T-helper 17 cell (primary cell): ENCODE measurements around the gene ACTN3. TPM values are rescaled to one million over a fixed set of nuclear protein-coding genes. Genes with fewer than 3 reads are reported as not detected.
"Not testable (repeated sequence)": the region's sequence is repeated elsewhere in the genome, so short reads cannot be mapped to it uniquely, and the experiment has no call there.

ENCODE experiments used
- ATAC-seq: fragments of 150-1000 bp; cut with Tn5 transposase; 2 replicates; pipeline ENCODE4 v1.10.0; 2021; ENCODE audit warnings: mild to moderate bottlenecking, moderate library complexity
- DNase-seq, 3 donors: peaks; one replicate each; pipeline versions ENCODE4 v3.0.0 to v3.0.0-alpha.2; 2020 to 2021
- H3K9me3 ChIP-seq: one replicate; pipeline ENCODE4 v1.7.0; 2013; ENCODE audit warnings: low read length, mild to moderate bottlenecking; ENCODE audit not compliant: control insufficient read depth, poor library complexity, severe bottlenecking
- H3K27ac Mint-ChIP-seq: one replicate; pipeline ENCODE4 v1.8.0; 2022; ENCODE audit warnings: mild to moderate bottlenecking, moderate library complexity, mixed read lengths
- H3K27me3 Mint-ChIP-seq: one replicate; pipeline ENCODE4 v1.8.0; 2022; ENCODE audit warnings: mixed read lengths
- H3K36me3 Mint-ChIP-seq: one replicate; pipeline ENCODE4 v1.8.0; 2022; ENCODE audit warnings: low read depth, mixed read lengths
- H3K4me1 Mint-ChIP-seq: one replicate; pipeline ENCODE4 v1.8.0; 2022; ENCODE audit warnings: mild to moderate bottlenecking, mixed read lengths
- H3K4me3 Mint-ChIP-seq: one replicate; pipeline ENCODE4 v1.8.0; 2022; ENCODE audit warnings: mild to moderate bottlenecking, moderate library complexity, mixed read lengths
- total RNA-seq, 4 donors: library from RNA in 2 of 4; stranded (reverse) in 2 of 4; gene quantifications; one replicate each; pipeline ENCODE4 v1.2.3 and lab custom pipeline; 2022 to 2026

ACTN3 gene
- total RNA-seq, 2 donors from 2014 or later = 0.30 TPM; not detected in 1

DNA sequence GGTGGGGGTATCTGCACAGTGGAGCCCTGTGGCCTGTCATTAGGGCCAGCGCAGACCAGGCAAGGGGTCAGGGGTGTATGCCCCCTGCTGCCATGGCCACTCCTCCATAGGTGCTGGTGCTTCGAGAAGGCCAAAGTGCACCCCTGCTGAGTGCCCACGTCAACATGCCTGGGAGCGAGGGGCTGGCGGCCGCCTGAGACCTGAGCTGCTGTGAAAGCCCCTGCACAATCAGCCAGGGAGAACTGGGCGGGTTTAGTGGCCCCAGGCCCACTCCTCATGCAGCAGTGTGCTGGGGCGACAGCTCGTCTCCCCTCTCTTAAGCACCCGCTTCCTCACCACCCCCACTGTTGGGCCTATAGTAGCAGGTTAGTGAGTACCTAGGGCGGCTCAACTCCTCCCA lies 14.9 kb upstream of the ACTN3 start:
- Mint-ChIP-seq H3K27ac (no peak overlapping the region), H3K36me3 (peaks cover 3% of the 10 kb centered on the region), H3K4me3 (no peak overlapping the region), H3K4me1 (peaks cover 9% of the 10 kb centered on the region), H3K27me3 (no peaks in the 10 kb centered on the region)
- ATAC-seq (no peak), DNase-seq (no peak)
- no peaks in the 10 kb centered on the region for H3K9me3 ChIP-seq

DNA sequence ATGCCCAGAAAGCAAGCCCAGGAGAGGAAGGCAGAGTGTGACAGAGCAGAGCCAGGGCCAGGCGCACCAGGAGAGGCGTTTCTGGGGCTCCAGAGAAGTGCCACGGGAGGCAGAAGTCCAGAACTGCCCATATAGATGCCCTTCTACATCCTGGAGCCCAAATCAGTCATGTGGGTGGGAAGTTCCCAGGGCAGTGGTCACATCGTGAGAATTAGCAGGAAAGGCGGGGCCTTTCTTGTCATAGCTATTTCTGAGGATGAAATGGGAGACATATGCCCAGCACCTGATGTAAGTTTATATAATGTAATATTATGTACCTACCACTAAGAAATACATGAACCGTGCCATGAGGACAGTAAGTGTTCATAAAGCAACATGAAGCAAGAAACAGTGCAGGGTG lies 13.9 kb upstream of the ACTN3 start:
- H3K36me3 Mint-ChIP-seq = peaks cover 3% of the 10 kb centered on the region
- H3K4me3 Mint-ChIP-seq = no peak overlapping the region
- ATAC-seq (no peak), DNase-seq (no peak)
- H3K9me3 ChIP-seq = no peaks in the 10 kb centered on the region
- no peaks in the 10 kb centered on the region for H3K27me3 Mint-ChIP-seq
- H3K27ac Mint-ChIP-seq = peak overlapping the region; percentile 79
- peaks cover 11% of the 10 kb centered on the region for H3K4me1 Mint-ChIP-seq

DNA sequence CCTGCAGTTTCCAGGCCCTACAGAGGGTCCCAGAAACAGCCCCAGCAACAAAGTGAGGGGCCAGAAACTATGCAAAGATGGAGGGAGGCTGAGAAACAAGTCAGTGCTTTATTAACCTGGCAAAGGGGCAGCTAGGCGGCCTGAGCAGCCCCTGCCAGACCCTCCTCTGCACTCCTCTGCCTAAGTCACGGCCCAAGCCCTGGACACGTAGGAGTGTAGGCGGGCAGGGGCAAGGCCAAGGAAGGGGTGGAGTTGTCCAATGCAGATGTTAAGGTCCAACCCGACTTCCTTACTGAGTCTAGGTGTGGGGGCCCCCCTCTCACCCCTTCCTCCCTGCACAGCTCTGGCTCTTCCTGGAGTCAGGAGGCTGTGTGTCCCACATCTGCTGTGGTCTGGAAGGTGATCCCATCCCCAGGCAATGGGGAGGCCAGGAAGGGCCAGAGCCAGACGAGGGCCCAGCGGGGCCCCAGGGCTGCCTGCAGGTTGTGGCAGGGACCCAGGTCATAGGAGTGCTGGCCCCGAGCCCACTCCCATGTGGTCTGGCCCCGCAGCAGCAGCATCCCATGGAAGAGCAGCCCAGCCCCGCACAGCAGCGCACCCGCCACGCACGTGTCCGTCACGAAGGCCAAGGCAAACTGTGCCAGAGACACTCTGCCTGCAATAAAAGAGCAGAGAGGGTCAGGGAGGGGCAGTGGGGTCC lies 7.4 kb upstream of the ACTN3 start:
- DNase-seq (no peak), ATAC-seq (no peak)
- Mint-ChIP-seq H3K4me1 (peaks cover 27% of the 10 kb centered on the region), H3K27me3 (no peaks in the 10 kb centered on the region), H3K27ac (no peak overlapping the region), H3K4me3 (no peak overlapping the region), H3K36me3 (peaks cover 14% of the 10 kb centered on the region)
- no peaks in the 10 kb centered on the region for H3K9me3 ChIP-seq

GRCh38 chr11:66539870-66540213 lies 6.9 kb upstream of the ACTN3 start:
- Mint-ChIP-seq H3K27me3 (no peaks in the 10 kb centered on the region), H3K36me3 (peaks cover 14% of the 10 kb centered on the region), H3K4me3 (no peak overlapping the region), H3K4me1 (peaks cover 28% of the 10 kb centered on the region), H3K27ac (no peak overlapping the region)
- H3K9me3 ChIP-seq = no peaks in the 10 kb centered on the region
- DNase-seq (no peak), ATAC-seq (no peak)

DNA sequence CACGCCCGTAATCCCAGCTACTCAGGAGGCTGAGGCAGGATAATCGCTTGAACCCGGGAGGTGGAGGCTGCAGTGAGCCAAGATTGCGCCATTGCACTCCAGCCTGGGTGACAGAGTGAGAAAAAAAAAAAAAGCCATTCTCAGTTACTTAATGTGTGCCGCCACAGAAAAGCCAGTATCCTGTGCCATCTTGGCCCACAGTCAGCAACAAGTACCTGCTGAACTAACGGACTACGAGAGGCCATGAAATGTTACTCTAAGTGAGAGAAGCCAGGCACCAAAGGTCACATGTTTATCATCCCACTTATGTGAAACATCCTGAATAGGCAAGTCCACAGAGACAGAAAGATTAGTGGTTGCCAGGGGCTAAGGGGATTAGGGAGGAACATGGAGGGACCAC lies 6.1 kb upstream of the ACTN3 start:
- H3K9me3 ChIP-seq, DNase-seq, H3K27me3 Mint-ChIP-seq, H3K4me3 Mint-ChIP-seq, H3K27ac Mint-ChIP-seq, ATAC-seq: not testable (repeated sequence)
- H3K36me3 Mint-ChIP-seq = peaks cover 14% of the 10 kb centered on the region
- peaks cover 32% of the 10 kb centered on the region for H3K4me1 Mint-ChIP-seq

GRCh38 chr11:66541892-66542291 lies 4.8 kb upstream of the ACTN3 start:
- Mint-ChIP-seq H3K4me3 (no peak overlapping the region), H3K36me3 (peaks cover 14% of the 10 kb centered on the region), H3K4me1 (peaks cover 35% of the 10 kb centered on the region), H3K27me3 (no peaks in the 10 kb centered on the region), H3K27ac (peak overlapping the region; percentile 95)
- H3K9me3 ChIP-seq = no peaks in the 10 kb centered on the region
- ATAC-seq (no peak), DNase-seq (no peak)

DNA sequence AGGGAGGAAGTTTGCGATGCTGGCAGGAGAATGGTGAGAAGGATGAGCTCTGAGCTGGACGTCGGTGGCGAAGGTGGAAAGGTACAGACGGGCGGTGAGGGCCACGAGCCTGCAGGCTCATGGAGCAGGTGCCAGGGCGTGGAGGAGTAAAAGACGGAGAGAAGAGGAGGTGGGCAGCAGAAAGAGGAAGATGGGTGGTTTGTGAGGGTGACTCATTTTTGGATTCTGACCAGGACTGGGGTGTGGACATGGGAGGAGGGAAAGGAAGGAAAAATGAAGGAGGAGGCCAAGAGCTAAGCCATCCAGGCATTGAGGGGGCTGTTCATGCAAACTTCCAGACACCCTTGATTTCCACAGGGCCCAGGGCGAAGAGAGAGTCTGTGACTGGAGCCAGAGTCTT lies 4.3 kb upstream of the ACTN3 start:
- no peak for ATAC-seq
- Mint-ChIP-seq H3K27me3 (no peaks in the 10 kb centered on the region), H3K27ac (peak overlapping the region; percentile 95), H3K4me3 (peak overlapping the region; percentile 56), H3K4me1 (peaks cover 35% of the 10 kb centered on the region), H3K36me3 (peaks cover 14% of the 10 kb centered on the region)
- no peaks in the 10 kb centered on the region for H3K9me3 ChIP-seq
- no peak for DNase-seq

DNA sequence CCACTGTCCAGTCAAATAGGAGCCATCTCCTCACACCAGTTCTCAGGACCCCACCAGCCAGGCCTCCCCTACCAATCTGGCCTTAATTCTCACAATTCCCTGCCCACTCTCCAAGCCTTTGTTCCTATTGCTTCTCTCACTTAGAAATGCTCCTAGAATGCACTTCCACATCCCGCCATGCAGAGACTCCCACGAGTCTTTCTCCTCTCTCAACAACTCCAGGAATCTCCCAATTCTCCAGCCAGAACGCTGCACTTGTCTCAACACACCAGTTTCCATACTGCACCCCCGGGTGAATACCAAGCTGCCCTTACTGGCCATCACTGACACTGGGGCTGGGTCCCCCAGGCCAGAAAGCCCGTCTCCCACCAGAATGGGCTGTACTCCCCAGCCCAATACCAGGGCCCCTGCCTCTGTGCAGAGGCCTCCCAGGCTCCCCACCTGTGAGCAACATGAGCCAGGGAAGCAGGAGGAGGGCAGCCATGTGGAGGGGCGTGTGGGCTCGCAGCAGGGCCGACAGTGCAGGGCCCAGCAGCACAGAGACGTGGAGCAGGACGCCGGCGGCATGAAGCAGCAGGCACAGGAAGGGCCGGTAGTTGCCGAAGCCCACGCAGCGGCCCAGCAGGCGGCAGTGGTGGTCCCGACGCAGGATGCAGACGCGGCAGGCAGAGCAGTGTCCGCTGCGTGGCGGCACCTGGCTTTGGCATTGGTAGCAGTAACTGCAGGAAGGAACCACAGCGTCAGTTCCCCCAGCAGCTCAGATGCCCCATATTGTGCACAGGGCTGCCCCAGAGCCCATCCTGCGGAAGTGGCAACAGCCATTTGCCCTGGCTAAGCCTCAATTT lies 3.2 kb upstream of the ACTN3 start:
- Mint-ChIP-seq H3K4me1 (peaks cover 33% of the 10 kb centered on the region), H3K36me3 (peaks cover 14% of the 10 kb centered on the region), H3K4me3 (peak overlapping the region; percentile 94), H3K27me3 (no peaks in the 10 kb centered on the region), H3K27ac (peak overlapping the region; percentile 95)
- DNase-seq (peak; percentile 43 to 50 (median 47)), ATAC-seq (peak; percentile 73)
- H3K9me3 ChIP-seq = no peaks in the 10 kb centered on the region

DNA sequence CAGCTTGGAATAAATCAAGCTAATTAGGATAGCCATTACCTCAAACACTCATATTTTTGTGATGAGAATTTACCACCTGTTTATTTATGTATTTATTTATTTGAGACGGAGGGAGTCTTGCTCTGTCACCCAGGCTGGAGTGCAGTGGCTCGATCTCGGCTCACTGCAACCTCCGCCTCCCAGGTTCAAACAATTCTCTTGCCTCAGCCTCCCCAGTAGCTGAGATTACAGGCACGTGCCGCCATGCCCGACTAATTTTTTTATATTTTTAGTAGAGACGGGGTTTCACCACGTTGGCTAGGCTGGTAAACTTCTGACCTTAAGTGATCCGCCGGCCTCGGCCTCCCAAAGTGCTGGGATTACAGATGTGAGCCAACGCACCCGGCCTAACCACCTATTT lies 1.8 kb upstream of the ACTN3 start:
- not testable (repeated sequence) for ATAC-seq, H3K27me3 Mint-ChIP-seq, H3K9me3 ChIP-seq, DNase-seq
- peaks cover 14% of the 10 kb centered on the region for H3K36me3 Mint-ChIP-seq
- peaks cover 38% of the 10 kb centered on the region for H3K4me1 Mint-ChIP-seq
- H3K4me3 Mint-ChIP-seq = peak overlapping the region; percentile 93
- H3K27ac Mint-ChIP-seq = peak overlapping the region; percentile 95

GRCh38 chr11:66545701-66546367 lies 869 bp upstream of the ACTN3 start, which contains the start of gene ZDHHC24:
ZDHHC24 (minus strand) TSS chr11:66546048; CDS start chr11:66546003, 45 bp downstream.
- DNase-seq (peak; percentile 75 to 84 (median 81)), ATAC-seq (peak; percentile 86)
- peak within 1 kb of the TSS; percentile 93 for H3K4me3 Mint-ChIP-seq
- H3K9me3 ChIP-seq = no peaks in the 10 kb centered on the region
- peaks cover 6% of the 10 kb centered on the region for H3K27me3 Mint-ChIP-seq
- H3K27ac Mint-ChIP-seq = peak within 1 kb of the TSS; percentile 95
- peaks cover 38% of the 10 kb centered on the region for H3K4me1 Mint-ChIP-seq
- peaks cover 14% of the 10 kb centered on the region for H3K36me3 Mint-ChIP-seq

GRCh38 chr11:66546966-66547661 lies 411 bp downstream of the ACTN3 start:
- no peak for DNase-seq
- peak overlapping the region; percentile 88 for H3K27ac Mint-ChIP-seq
- H3K9me3 ChIP-seq = no peaks in the 10 kb centered on the region
- ATAC-seq = no peak
- H3K4me1 Mint-ChIP-seq = peaks cover 32% of the 10 kb centered on the region
- peaks cover 6% of the 10 kb centered on the region for H3K27me3 Mint-ChIP-seq
- peaks cover 8% of the 10 kb centered on the region for H3K36me3 Mint-ChIP-seq
- peak overlapping the region; percentile 93 for H3K4me3 Mint-ChIP-seq

- Mint-ChIP-seq H3K4me1 (peaks cover 27% of the 10 kb centered on the region), H3K27ac (no peak overlapping the region), H3K36me3 (peaks cover 3% of the 10 kb centered on the region), H3K4me3 (no peak overlapping the region), H3K27me3 (peaks cover 6% of the 10 kb centered on the region)
- DNase-seq = no peak
- ATAC-seq = no peak
- H3K9me3 ChIP-seq = no peaks in the 10 kb centered on the region
Observed at GRCh38 chr11:66547662-66548009, 933 bp downstream of the ACTN3 start.

GRCh38 chr11:66548041-66548440 lies 1.3 kb downstream of the ACTN3 start:
- Mint-ChIP-seq H3K27ac (no peak overlapping the region), H3K4me1 (peaks cover 26% of the 10 kb centered on the region), H3K4me3 (no peak overlapping the region), H3K27me3 (peaks cover 6% of the 10 kb centered on the region), H3K36me3 (no peaks in the 10 kb centered on the region)
- DNase-seq = no peak
- no peaks in the 10 kb centered on the region for H3K9me3 ChIP-seq
- no peak for ATAC-seq
